Choroid plexus epithelial cell (primary cell): Measurements from ENCODE around the gene KCNG4.
A peak's percentile ranks its signal among the peaks of the same experiment; 100 is the strongest.

Experiments
- DNase-seq: peaks from one replicate; pipeline ENCODE4 v3.0.0-alpha.2; 2010; ENCODE audit warnings: low read depth
- H3K4me3 ChIP-seq: 2 replicates; pipeline ENCODE4 v1.5.1; 2011; ENCODE audit warnings: low read depth, mild to moderate bottlenecking, control low read depth, low read length, moderate library complexity
- TF ChIP-seq, protein P1 (sequence below): conservative IDR thresholded peaks from 2 replicates; pipeline ENCODE4 v1.5.1; 2011; ENCODE audit warnings: low read depth, mild to moderate bottlenecking, control low read depth, inconsistent platforms, low read length, moderate library complexity

Gene KCNG4

DNA sequence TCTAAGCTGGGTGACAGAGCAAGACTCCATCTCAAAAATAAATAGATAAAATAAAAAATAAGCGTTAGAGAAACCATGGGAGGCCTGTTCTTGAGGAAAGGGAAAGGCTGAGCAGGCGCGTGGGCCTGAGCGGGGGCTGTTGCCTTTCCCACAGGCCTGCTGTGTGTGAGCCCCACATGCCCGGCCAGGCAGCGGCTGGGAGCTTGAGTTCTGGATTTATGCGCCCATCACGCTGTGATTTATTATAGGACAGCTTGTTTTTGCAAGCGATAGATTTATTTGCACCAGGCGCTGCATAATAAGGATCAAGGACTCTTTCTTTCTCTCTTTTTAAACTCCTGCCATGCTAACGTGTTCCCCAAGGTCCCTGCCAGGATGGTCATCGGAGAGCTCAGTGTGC is 40.1 kb upstream of the KCNG4 start:
- H3K4me3 ChIP-seq, result no peak overlapping the region
- TF ChIP-seq, protein P1, sequence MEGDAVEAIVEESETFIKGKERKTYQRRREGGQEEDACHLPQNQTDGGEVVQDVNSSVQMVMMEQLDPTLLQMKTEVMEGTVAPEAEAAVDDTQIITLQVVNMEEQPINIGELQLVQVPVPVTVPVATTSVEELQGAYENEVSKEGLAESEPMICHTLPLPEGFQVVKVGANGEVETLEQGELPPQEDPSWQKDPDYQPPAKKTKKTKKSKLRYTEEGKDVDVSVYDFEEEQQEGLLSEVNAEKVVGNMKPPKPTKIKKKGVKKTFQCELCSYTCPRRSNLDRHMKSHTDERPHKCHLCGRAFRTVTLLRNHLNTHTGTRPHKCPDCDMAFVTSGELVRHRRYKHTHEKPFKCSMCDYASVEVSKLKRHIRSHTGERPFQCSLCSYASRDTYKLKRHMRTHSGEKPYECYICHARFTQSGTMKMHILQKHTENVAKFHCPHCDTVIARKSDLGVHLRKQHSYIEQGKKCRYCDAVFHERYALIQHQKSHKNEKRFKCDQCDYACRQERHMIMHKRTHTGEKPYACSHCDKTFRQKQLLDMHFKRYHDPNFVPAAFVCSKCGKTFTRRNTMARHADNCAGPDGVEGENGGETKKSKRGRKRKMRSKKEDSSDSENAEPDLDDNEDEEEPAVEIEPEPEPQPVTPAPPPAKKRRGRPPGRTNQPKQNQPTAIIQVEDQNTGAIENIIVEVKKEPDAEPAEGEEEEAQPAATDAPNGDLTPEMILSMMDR, result no peak
- DNase-seq, result no peak

DNA sequence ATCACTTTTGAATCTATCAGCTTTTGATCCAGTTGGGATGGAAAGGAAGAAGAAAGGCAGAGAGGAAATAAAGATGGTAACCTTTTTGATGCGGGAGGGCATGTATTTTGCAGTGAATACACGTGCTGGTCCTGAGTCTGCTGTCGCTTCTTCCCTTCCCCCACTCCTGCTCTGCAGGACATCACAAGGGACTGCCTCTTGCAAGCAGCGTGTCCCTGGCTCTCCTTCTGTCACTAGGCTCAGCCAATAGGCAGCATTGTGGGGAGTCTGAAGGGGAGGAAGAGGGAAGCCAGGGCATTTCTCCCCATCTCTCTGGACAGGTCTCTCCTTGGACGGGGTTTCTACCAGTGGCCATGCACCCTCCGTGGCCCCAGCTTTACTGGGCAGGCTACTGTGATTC is 39.2 kb upstream of the KCNG4 start:
- no peak for DNase-seq
- TF ChIP-seq, protein P1, result no peak
- H3K4me3 ChIP-seq, result no peak overlapping the region

DNA sequence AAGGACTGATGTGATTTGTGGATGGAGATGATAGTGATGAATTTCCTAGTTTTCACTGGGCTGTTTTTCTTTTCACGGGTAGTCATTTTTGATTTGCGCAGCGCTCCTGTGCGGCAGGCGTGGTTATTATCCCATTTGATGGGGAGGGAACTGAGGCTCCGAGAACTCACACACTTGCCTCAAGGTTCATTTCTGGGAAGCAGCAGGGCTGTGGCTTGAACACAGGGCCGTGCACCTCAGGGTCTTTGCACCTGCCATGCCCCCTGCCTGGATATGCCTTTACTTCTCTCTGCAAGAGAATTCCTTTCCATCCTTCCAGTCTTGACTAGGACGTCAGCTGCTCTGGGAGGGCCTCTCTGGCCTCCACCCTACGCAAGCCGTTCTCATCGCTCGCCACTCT is 38.5 kb upstream of the KCNG4 start:
- no peak for DNase-seq
- TF ChIP-seq, protein P1, result no peak
- no peak overlapping the region for H3K4me3 ChIP-seq

DNA sequence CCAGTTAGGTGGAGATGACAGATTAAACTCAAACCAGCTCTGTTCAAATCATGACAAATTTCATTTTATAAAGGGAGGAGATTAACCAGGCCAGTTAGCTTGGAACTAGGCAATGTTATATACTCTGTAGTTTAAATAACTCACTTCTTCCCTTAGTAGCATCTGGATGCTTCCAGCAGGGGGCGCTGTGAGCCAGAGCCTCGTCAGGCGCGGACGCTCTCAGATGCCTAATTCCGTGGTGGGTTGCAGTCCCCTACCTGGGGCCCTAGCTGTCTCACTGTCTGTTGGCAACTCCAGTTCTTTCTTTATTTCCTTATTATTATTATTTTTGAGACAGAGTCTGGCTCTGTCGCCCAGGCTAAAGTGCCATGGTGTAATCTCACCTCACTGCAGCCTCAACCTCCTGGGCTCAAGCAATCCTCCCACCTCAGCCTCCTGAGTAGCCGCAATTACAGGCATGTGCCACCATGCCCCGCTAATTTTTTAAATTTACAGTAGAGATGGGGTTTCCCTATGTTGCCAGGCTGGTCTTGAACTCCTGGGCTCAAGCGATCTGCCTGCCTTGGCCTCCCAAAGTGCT is 37.5 kb upstream of the KCNG4 start:
- peak; percentile 63 for DNase-seq
- no peak overlapping the region for H3K4me3 ChIP-seq
- TF ChIP-seq, protein P1, result peak; percentile 90

DNA sequence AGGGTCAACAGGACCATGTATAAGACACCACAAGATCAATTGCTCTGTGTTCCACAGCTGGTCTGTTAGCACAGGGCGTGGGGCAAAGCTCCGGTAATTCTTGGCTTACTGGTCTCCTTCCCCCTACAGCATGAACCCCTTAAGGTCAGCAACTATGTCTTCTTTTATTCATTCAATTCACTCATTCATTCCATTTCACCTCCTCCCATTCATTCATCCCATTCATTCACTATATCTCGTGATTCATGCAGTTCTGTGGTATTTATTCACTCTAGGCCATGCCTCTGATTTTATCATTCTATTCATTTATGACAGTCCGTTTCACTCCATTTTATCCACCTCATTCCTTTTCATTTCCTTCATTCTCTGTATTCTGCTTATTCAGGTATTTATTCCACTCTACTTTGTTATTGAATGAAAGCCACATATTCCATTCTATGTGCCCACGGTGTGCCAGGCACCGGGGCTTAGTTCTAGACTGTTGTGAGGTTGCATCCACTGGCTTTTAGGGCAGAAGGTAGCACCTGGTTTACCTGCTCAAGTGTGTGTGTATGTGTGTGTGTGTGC is 35.9 kb upstream of the KCNG4 start:
- TF ChIP-seq, protein P1, result no peak
- H3K4me3 ChIP-seq, result no peak overlapping the region
- DNase-seq, result no peak

DNA sequence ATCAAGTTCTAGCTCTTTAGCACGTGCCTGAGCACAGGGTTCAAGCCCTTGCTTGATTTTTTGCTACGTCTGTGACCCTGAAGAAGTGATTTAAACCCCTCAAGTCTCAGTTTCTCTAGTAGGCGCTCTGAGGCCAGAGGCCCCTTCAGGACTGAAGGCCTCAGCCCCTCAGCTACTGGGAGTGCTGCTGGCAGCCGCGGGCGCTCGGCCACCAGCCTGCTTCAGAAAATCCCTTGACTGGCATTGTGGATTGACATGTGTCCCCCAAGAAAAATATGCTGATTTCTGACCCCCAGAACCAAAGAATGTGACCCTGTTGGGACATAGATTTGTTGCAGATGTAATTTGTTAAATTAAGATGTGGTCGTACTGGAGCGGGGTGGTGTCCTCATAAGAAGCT is 34.7 kb upstream of the KCNG4 start:
- TF ChIP-seq, protein P1, result no peak
- DNase-seq, result no peak
- no peak overlapping the region for H3K4me3 ChIP-seq

DNA sequence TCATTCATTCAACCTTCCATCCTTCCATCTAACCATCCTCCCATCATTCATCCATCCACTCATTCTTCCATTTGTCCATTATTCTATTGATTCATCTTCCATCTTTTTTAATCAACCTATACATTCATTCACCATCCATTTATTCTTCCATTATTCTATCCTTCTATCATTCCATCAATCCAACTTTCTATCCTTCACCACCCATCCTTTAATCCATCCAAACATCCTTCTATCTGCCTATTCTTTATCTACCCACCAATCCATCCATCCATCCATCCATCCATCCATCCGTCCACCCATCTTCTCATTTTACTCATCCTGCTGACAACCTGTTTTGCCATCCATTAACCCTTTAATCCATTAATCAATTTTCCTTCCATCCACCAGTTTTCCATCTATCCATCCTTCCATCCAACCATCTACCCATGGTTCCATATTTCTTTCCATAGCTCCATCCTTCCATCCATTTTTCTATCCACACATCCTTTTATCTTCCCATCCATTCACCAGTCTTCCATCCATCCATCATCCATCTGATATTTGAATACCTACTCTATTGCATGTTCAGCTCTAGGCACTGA is 33.0 kb upstream of the KCNG4 start:
- H3K4me3 ChIP-seq, result no peak overlapping the region
- TF ChIP-seq, protein P1, result no peak
- no peak for DNase-seq
